Activated CD4-positive, alpha-beta T cell treated with anti-CD3 and anti-CD28 coated beads for 24 hours (primary cell): ENCODE data around the gene SLC25A29.
"Not testable (repeated sequence)": the region's sequence is repeated elsewhere in the genome, so short reads cannot be mapped to it uniquely, and the experiment has no call there.

Experiments
- DNase-seq, 2 donors: peaks; one replicate each; pipeline ENCODE4 v3.0.0-alpha.2; 2020; ENCODE audit warnings: low read depth in 2 of 2

SLC25A29 gene

GRCh38 chr14:100293497-100294212 lies 12.6 kb downstream of the SLC25A29 start:
- DNase-seq = no peak

- no peak for DNase-seq
Measured at GRCh38 chr14:100292776-100293461, 13.3 kb downstream of the SLC25A29 start.

- DNase-seq = no peak
Measured at GRCh38 chr14:100292301-100292775, 13.9 kb downstream of the SLC25A29 start.

GRCh38 chr14:100291305-100292075 lies 14.8 kb downstream of the SLC25A29 start:
- DNase-seq = no peak

GRCh38 chr14:100290607-100291304 lies 15.5 kb downstream of the SLC25A29 start:
- DNase-seq = no peak

- no peak for DNase-seq
Measured at GRCh38 chr14:100289916-100290606, 16.2 kb downstream of the SLC25A29 start.

- no peak for DNase-seq
Measured at GRCh38 chr14:100288382-100289185, 17.7 kb downstream of the SLC25A29 start.

- DNase-seq = not testable (repeated sequence)
Measured at GRCh38 chr14:100287998-100288295, 18.3 kb downstream of the SLC25A29 start.

- DNase-seq = no peak
Measured at GRCh38 chr14:100287202-100287997, 18.8 kb downstream of the SLC25A29 start.

- DNase-seq = no peak
Measured at GRCh38 chr14:100286484-100287191, 19.6 kb downstream of the SLC25A29 start.

- DNase-seq = no peak
Measured at GRCh38 chr14:100285913-100286400, 20.3 kb downstream of the SLC25A29 start.

GRCh38 chr14:100285021-100285912 lies 21.0 kb downstream of the SLC25A29 start:
- DNase-seq = peak; percentile 62 to 69

GRCh38 chr14:100283984-100284881 lies 22.0 kb downstream of the SLC25A29 start:
- no peak for DNase-seq

- not testable (repeated sequence) for DNase-seq
Measured at GRCh38 chr14:100283436-100283835, 22.8 kb downstream of the SLC25A29 start.

GRCh38 chr14:100282766-100283419 lies 23.4 kb downstream of the SLC25A29 start:
- DNase-seq = no peak

- DNase-seq = no peak
Measured at GRCh38 chr14:100282083-100282350, 24.2 kb downstream of the SLC25A29 start.
